DMS79 (cell line): ENCODE data around the gene STXBP3.
A peak's percentile ranks its signal among the peaks of the same experiment; 100 is the strongest.

Experiments used
- DNase-seq: peaks from one replicate; lab custom pipeline; 2025; lab: John Stamatoyannopoulos, UW

The STXBP3 gene

DNA sequence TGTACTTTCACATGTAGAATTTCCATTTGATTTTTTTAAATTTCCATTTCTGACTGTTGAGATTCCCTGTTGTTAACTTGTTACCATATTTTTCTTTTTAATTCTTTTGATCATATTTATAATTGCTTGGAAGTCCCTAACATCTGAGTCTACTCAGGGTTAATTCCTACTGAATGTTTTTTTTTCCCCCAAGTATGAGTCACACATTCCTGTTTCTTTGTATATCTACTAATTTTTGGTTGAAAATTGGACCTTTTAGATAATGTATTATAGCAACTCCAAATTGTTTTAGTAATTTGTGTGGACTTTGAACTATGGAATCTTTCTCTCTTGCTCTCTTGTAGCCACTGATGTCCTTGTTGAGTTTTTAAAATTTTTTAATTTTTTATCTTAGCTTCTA lies 54.6 kb downstream of the STXBP3 start:
- DNase-seq = no peak

- no peak for DNase-seq
Measured at GRCh38 chr1:108803548-108803947, 57.1 kb downstream of the STXBP3 start.

- no peak for DNase-seq
Measured at GRCh38 chr1:108808438-108808837, 62.0 kb downstream of the STXBP3 start.

DNA sequence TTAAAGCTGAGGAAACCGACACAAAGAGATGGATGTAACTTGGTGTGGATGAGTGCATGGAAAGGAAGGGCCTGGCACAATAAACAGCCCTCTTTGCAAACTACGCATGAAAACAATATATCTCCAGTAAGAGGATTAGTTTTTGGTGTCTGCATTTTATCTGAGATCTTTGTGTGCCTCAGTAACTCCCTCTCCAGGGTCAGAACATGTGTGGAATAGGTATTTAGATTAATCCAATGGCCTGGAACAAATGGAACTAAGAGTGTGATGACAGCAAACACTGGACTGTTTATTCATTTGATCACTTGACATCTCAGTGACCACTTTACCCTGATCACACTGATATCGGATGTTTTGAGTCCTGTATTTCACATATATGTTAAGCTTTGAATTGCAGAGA lies 65.1 kb downstream of the STXBP3 start:
- DNase-seq = no peak

- DNase-seq = no peak
Measured at GRCh38 chr1:108813326-108813725, 66.9 kb downstream of the STXBP3 start.

- no peak for DNase-seq
Measured at GRCh38 chr1:108814343-108815125, 68.1 kb downstream of the STXBP3 start.

DNA sequence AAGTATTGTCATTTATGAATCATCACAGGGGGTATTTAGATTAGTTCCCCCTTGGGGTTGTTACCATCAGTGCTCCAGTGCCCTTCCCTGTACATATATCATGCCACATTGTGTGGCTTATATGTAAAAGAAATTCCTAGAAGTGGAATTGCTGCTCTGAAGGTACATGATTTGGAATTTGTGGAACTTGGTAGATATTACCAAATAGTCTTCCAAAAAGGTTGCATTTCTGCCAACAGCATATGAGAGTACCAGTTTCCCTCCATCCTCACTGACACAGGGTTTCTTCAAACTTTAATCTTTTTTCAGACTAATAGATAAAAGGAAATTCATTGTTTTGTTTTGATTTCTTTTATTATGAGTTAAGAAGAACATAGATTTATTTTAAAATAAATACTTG lies 69.1 kb downstream of the STXBP3 start:
- DNase-seq = no peak

- peak; percentile 50 for DNase-seq
Measured at GRCh38 chr1:108816049-108816893, 69.8 kb downstream of the STXBP3 start.

DNA sequence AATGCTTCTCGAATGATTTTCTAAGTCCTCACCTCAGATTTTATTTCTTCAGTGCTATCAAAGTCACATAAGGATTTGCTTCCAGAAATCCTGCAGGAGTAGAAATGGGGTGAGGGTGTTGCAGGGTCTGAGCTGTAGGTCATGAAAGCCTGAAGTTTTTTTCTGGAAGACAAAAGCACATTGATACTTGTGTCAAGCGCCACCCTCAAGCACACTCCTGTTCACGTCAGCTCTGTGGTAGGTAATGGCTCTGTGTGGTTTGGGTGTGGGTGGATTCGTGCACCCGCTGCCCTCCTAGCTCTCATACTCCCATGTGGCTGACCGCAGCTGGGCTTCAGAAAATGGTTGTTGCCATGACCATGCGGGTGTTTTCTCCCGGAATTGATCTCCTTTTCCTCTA lies 70.5 kb downstream of the STXBP3 start:
- peak; percentile 72 for DNase-seq

- DNase-seq = no peak
Measured at GRCh38 chr1:108817811-108818210, 71.3 kb downstream of the STXBP3 start.

DNA sequence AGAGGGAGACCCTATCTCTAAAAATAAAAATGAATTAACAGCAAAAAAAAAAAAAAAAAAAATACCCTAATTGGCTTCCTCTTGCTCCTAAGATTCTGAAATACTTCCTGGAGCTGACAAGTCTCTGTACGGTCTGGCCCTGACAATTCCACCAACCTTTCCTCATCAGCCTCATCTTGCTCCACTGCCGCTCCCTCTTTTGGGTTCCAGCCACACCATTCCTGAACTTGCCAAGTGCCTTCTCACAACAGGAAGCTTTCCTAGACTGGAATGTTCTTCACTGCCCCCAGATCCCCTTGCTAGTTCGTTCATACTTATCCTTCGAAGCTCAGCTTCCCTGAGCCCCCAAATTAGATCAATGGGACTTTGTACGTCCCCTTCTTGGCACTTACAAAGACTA lies 73.4 kb downstream of the STXBP3 start:
- DNase-seq = no peak

GRCh38 chr1:108823632-108824031 lies 77.2 kb downstream of the STXBP3 start:
- no peak for DNase-seq

DNA sequence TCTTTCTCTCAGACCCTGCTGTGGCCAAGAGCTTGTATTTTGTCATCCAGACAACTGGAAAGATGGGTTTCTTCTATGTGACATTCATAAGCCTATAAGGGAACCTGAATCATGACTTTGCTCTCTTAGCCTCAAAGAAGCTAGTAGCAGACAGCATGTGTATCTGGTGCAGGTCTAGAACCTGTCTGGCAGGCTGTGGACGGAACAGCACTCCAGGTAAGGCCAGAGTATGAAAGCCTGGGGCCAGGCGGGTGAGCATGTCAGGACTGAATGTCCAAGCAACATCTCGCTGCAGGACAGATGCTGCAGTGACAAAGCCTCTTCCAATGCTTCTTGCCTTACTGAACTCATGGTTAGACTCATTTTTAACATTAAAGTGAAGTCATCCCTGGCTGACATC lies 77.6 kb downstream of the STXBP3 start:
- no peak for DNase-seq

GRCh38 chr1:108826081-108826635 lies 79.7 kb downstream of the STXBP3 start:
- no peak for DNase-seq

DNA sequence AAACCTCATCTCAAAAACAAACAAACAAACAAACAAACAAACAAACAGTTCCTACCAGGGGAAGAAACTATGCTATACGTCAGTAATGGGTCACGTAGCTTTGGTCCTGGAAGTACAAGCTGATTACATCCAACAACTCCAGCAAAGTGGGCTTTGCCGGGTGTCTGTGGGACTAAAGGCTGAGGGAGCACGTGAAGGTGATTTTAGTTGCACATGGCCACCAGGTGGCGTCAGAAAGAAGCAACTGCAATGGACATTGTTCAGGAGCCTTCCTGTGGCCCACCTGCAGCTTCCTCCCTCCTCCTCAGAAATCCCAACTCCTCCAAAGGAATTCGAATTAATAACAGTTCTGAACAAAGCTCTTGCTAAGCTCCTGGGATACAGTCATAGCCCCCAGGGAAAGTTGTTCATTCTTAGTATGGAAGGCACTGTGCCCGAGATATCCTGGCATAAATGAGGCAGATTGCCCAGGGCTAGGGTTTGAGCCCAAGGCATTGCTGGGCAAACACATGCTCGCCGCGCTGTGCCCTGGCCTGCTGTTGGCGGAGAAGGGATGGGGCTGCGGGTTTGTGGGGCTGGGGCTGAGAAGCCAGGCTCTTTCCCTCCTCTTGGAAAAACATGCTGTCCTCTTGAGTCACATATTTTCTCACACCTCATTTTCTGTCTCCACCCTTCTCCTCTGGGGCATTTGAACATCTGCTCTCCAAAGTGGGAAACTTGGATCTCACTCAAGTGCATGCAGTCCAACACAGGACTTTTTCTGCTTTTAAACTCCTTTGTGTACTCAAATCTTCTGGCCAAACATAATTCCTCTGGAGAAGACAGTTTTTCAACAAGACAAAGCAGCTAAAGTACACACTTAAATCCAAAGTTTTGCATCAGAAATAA lies 81.8 kb downstream of the STXBP3 start:
- no peak for DNase-seq

GRCh38 chr1:108829498-108829916 lies 83.0 kb downstream of the STXBP3 start:
- no peak for DNase-seq

DNA sequence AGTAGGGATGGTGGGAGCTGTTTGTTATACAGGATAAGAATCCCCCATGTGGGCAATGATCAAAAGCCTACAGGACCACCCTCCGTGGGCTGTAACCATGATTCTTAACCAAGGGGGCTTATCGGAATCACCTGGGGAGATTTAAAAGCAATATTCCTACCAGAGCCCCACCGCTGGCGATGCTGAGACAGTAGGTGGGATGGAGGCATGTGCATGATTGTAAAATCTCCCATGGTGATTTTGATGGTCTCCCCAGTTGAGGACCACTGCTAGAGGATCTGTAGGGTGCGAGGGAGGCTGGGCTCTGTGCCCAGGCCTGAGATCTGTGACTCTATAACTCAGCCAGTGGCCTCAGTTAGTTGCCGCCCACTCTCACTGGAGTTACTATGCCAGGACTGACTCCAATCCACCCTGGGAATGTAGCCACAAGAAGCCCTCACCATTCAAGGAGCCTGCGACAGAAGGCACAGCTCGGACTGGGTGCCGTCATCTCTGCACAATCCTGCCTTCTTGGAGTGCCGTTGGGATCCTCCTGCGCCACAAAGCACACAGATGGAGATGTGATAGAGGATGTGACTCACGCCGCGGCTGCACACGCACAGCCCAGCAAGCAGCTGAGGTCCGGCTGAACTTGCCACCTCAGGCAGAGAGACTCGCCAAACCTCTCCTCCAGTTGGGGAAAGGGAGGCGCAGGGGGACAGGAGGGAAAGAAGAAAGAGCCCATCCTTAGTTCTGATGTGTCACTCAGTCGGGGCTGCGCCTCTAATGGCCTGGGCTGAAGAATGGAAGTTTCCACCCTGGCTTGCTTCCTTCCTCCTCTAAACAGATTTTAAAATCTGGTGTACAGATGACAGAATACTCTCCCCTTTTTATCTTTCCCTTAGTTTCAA lies 83.9 kb downstream of the STXBP3 start:
- no peak for DNase-seq

GRCh38 chr1:108831225-108831624 lies 84.8 kb downstream of the STXBP3 start:
- no peak for DNase-seq

DNA sequence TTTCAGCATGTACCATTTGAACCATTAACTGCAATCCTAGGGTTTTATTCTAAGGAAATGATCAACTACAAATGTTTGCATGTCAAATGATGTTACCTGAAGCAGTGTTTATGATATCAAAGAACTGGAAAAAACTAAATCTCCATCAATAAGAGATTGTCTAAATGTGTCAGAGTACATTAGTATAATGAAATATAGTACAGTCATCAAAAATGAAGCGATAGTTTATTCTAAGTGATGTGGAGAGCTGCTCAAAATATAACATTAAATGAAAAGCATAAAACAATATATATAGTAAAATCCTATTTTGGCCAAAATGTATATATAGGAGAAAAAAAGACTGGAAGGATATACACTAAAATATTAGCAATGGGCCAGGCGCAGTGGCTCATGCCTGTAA lies 86.5 kb downstream of the STXBP3 start:
- no peak for DNase-seq

DNA sequence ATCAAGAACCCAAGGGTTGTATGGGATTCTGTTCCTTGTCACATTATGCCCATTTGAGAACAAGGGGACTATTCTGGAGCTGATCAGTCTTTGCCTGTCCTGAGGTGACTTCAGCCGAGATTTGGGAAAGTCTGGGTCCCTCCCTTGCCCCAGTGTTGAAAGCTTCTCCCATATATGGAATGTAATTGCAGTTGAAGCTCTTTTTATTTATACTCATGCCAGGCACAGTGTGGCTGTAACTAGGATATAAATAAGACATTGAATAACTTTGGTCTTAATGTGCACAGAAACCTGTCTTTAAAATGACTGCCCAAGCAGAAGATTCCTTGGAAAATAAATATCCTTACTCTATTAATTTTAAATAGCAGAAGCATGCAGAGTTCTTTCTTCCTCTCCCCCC lies 95.2 kb downstream of the STXBP3 start:
- no peak for DNase-seq
